Fibroblast of skin of left quadriceps (primary cell): ENCODE measurements around the gene HSD17B8.

Experiments
- DNase-seq, 2 experiments: peaks; one replicate each; pipeline ENCODE4 v3.0.0-alpha.2; 2013; ENCODE audit warnings: low read depth in 2 of 2

The HSD17B8 gene

DNA sequence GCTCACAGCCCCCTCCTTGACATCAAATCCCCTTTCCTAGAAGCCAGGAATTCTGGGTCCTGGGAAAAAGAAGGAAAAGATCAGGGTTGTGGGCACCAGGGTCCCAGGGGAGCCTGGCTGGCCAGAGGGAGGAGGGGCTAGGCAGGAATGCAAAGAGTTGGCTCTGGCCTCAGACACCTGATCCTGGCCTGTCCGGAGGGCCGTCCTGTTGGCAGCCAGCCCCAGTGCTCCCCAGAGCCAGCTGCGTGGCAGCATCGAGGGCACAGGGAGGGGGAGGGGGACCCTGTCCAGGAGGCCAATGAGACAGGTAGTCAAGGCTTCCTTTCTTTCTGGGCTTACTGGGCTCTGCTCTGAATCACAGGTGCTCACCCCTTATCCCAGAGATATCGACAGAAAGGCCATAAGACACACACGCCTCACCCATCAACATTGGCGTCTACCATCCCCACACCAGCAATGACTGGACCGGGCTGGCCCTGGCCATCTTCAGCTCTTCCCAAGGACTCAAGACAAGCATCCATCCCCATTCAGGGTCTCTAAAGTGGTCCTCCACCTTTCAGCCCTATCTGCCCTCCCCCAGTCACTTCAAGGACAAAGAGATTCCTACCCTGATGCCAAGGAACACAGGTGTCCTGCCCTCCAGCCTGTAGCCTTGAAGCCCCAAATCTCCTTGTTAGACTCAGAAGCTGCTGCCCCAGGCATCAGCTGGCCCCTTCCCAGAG is 12.9 kb upstream of the HSD17B8 start:
- no peak for DNase-seq

- DNase-seq, result no peak
Measured at GRCh38 chr6:33192105-33192646, 12.3 kb upstream of the HSD17B8 start, which contains the start of gene COL11A2. COL11A2 (minus strand) TSS chr6:33192467; CDS start chr6:33192240, 227 bp downstream.

DNA sequence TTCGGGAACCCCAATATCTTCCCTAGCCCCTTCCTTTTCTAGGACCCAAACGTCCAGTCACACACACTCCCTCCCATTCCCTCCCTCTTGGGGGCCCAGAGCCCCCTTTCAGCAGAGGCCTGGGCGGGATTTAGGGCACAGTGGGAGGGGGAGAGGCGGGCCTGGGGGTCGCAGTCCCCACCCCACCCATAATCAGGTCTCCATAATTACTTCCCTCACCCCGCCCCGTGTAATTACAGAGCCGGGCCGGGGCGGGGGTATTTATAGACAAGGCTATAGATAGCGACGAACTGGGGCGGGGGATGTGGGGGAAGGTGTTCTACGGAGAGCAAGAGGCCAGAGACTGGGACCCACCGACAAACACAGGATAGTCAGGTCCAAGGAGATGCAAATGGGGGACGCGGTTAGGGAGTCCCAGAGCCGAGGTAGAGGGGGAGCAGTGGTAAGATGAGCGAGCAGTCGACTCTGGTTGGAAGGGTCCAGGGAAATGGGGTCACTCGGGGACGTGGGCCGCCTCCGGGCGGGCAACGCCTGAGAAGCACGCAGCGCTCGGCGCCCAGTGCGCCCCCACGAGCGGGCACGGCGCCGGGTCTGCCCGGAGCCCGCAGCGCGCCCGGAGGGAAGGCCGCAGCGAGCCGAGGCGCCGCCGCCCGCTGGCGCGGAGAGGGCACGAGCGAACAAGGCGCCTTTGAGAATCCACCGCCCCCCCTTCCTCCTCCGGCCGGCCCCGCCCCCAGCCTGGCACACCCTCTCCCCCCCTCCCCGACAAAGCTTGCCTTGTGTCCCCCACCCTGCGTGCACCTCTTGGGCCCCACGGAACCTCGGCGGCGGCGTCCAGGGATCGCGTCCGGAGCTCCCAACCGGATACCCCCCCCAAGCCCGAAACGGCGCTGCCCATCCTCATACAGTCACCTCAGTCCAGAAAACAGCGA is 11.5 kb upstream of the HSD17B8 start:
- no peak for DNase-seq

GRCh38 chr6:33193619-33194018 is 10.8 kb upstream of the HSD17B8 start:
- no peak for DNase-seq

GRCh38 chr6:33194431-33194979 is 9.9 kb upstream of the HSD17B8 start:
- DNase-seq, result no peak

DNA sequence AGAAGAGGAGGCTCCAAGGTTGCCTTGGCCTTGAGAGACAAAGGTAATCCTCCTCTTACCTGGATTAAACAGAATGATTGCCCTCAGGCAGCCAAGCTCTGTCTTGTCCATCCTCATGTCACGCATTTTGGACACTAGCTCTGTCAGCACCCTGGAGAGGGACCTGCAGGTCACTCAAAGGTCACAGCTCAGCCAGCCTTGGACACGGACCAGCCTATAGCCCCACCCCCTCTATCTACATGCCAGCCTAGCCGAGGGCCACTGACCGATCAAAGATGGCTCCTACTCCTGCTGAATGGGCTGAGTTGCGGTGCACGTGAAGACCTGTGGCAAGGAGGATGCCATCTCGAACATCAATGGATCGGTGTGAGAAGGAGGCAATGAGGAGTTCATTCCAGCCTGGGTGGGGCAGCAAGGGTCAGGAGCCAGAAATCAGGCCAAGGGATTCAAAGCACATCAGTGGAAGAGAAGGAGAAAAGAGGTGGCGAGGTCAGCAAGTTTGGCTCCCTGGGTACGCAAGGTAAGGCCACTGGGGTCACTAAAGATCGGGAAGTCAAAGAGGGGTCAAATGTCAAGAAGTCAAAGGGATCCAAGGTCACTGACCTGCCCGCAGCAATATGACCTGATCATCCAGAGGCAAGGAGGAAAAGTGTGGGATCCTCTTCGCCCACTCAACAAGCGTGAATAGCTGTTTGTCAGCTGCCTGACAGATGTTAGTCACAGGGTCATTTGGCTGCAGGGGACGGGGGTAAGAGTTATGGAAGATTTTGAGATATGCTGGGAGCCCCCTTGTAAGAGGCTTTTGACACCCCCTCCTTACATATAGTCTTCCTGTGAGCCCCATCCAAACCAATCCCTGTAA is 8.9 kb upstream of the HSD17B8 start:
- no peak for DNase-seq

- no peak for DNase-seq
Measured at GRCh38 chr6:33197431-33198048, 6.9 kb upstream of the HSD17B8 start.

DNA sequence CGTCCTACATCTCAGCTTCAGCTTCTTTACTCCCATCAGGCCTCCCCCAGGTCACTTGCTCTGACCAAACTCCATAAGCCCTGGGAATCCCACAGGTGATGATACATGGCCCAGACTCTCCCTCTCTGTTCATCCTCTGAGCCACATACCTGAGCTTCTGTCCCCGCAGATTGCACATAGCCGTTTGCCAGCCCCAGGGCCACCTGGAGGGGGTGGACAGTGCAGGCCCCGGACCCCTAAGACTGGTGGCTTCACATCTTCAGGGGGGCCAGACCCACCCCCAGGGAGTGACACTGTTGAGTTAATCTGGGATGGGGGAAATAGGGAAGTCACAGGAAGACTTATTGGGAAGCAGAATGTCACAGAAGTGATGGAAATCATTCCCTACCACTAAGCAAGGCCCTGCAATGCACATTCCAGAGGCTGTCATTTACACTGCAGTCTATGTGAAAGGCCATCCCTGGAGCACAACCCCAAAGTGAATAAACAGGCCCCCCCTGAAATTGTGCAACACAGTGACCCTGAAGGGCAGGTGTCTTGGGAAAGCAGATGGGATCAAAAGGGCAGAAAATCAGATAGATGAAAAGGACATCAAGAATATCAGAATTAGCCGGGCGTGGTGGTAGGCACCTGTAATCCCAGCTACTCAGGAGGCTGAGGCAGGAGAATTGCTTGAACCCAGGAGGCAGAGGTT is 6.1 kb upstream of the HSD17B8 start:
- DNase-seq, result no peak

DNA sequence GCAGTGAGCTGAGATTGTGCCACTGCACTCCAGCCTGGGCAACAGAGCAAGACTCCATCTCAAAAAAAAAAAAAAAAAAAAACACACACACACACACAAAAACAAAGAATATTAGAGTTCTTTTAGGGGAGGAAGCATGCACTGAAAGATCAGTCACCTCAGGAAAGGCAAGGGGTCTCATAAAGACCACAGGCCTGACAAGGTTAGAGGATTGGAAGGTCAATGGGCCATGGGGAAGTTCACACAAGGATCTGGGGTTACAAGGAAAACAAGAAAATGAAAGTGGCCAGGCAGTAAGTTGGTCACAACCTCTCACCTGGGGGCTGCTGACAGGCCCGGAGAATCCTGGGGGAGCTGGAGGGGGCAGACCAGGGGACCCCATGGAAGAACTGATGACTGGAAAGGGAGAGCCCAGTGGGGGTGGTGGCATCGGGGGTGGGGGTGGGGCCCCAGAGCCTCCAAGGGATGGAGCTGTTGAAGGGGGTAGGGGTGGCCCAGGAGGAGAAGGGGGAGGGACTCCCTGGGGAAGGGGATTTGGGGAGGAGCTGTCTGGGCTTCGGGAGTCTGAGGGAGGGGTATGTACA is 5.5 kb upstream of the HSD17B8 start:
- DNase-seq, result no peak

GRCh38 chr6:33199687-33200218 is 4.7 kb upstream of the HSD17B8 start:
- DNase-seq, result no peak

- peak; percentile 99 for DNase-seq
Measured at GRCh38 chr6:33200219-33201146, 4.0 kb upstream of the HSD17B8 start, which contains the start of the genes RXRB and SLC39A7. RXRB (minus strand) TSS chr6:33200665; CDS start chr6:33200476, 189 bp downstream. SLC39A7 (plus strand) TSS chr6:33200867; CDS start chr6:33201246, 379 bp downstream.

- DNase-seq, result no peak
Measured at GRCh38 chr6:33201147-33201545, 3.3 kb upstream of the HSD17B8 start.

- no peak for DNase-seq
Measured at GRCh38 chr6:33201935-33202334, 2.5 kb upstream of the HSD17B8 start.

DNA sequence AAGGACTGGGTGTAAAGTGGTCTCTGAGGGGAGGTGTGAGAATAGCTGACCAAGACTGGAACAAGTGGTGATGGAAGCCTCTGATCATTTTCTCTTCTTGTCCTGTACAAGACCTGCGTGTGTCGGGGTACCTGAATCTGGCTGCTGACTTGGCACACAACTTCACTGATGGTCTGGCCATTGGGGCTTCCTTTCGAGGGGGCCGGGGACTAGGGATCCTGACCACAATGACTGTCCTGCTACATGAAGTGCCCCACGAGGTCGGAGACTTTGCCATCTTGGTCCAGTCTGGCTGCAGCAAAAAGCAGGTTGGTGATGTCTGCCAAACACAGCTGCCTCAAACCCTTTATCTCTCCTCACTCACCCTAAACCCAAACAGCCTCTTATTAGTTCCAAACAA is 1.7 kb upstream of the HSD17B8 start:
- no peak for DNase-seq

DNA sequence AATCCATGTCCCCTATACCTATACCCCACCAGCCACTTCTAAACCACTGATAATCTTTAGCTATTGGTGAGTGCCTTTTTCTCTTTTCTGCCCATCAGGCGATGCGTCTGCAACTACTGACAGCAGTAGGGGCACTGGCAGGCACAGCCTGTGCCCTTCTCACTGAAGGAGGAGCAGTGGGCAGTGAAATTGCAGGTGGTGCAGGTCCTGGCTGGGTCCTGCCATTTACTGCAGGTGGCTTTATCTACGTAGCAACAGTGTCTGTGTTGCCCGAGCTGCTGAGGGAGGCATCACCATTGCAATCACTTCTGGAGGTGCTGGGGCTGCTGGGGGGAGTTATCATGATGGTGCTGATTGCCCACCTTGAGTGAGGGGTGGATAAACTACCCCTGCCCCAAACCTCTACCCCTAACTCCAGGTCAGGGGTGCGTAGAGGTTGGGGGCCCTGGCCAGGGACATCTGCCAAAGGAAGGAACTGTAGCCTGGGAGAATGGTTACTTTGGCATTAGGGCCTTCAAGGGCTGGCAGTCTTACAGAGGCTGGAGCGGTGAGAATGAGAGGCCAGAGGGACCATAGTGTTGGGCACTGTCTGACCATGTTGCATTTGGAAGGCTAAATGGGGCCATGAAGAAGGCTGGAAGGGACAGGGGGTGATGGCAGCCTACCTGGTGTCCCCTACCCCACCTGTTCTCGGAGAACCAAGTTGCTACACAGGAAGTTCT is 851 bp upstream of the HSD17B8 start:
- no peak for DNase-seq

DNA sequence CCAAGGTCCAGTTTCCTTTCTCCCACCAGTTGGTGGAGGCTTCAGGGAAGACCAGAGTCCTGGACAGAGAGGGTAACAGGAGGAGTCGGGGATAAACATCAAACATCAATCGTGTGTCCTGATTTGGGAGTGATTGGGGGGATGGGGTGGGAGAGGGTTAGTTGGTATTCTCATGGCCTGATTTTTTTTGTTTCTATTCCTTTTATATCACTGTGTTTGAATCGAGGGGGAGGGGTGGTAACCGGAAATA is 365 bp upstream of the HSD17B8 start:
- DNase-seq, result no peak

DNA sequence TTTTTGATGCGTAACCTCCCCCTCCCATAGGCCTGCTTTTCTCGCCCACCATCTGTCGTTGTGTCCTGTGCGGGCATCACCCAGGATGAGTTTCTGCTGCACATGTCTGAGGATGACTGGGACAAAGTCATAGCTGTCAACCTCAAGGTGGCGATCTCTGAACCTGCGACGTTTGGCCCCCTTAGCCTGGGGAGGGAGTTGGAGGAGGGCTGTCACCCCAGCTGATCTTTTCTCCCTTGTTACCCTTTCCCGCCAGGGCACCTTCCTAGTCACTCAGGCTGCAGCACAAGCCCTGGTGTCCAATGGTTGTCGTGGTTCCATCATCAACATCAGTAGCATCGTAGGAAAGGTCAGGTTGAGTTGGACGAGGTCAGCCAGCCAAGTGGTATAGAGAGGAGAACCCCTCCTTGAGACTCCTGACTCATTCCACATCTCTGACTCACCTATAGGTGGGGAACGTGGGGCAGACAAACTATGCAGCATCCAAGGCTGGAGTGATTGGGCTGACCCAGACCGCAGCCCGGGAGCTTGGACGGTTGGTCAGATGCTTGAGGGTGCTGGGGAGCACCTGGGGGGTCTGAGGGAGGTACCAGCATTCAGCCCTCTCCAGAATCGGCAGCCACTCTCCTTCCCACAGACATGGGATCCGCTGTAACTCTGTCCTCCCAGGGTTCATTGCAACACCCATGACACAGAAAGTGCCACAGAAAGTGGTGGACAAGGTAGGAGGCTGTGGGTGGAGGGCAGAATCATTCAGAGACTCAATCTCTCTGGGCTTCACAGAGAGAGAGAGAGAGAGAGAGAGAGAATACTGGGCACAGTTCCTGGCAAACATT is 954 bp downstream of the HSD17B8 start:
- no peak for DNase-seq
